ENCODE measurements around the gene ZP2.

ZP2 gene

GRCh38 chr16:21211486-21211885 lies at the start of gene ZP2:
TSS of gene ZP2 (minus strand) at chr16:21211574. CDS start at chr16:21211547, 27 bp downstream.
- CTCF ChIA-PET = interaction anchor here (1.0 kb wide), 1 partner anchor 128 kb away, joined by 4 read pairs; no protein-coding TSS in a partner anchor
- TF ChIP-seq OSR2 (tag by site-specific recombination; IDR thresholded peaks at IDR 0.05) (no peak), KLF16 (tag by site-specific recombination; IDR thresholded peaks at IDR 0.05) (no peak), ZNF561 (tag by site-specific recombination; IDR thresholded peaks at IDR 0.05; ENCODE audit: borderline replicate concordance) (no peak), ZNF416 (tag by site-specific recombination; IDR thresholded peaks at IDR 0.05) (no peak), ZSCAN5A (tag by site-specific recombination; IDR thresholded peaks at IDR 0.05) (no peak), ZNF114 (tag by site-specific recombination; IDR thresholded peaks at IDR 0.05) (no peak), ZNF501 (tag by site-specific recombination; IDR thresholded peaks at IDR 0.05) (no peak)
- H3K4me3 ChIP-seq (ENCODE audit: low read depth, low read length) = no peak within 1 kb of the TSS

GRCh38 chr16:21257284-21257683 lies 45.9 kb upstream of the ZP2 start:
- Histone ChIP-seq H3K9me3 (ENCODE audit: control insufficient read depth, insufficient read depth, low read depth, low read length) (no peaks in the 10 kb centered on the region), H3K27ac (ENCODE audit: extremely low read depth, low read depth, low read length) (no peak overlapping the region), H3K36me3 (ENCODE audit: control insufficient read depth in 2 of 2, insufficient read depth in 1 of 2, low read length in 2 of 2) (no peaks in the 10 kb centered on the region), H3K4me1 (ENCODE audit: control insufficient read depth, insufficient read depth, low read length) (no peaks in the 10 kb centered on the region), H3K4me3 (ENCODE audit: low read depth, low read length) (no peak overlapping the region)
- POLR2A ChIA-PET = no interaction called here
- TF ChIP-seq SCRT1 (tag by site-specific recombination; IDR thresholded peaks at IDR 0.05; ENCODE audit: borderline replicate concordance) (no peak), ZXDB (tag by site-specific recombination; IDR thresholded peaks at IDR 0.05) (no peak), AEBP2 (tag by site-specific recombination; IDR thresholded peaks at IDR 0.05; ENCODE audit: borderline replicate concordance) (no peak), ZNF174 (tag by site-specific recombination; IDR thresholded peaks at IDR 0.05) (no peak), ZNF121 (tag by site-specific recombination; IDR thresholded peaks at IDR 0.05) (0 out of 2 replicates have a peak, but pooled peaks have one; percentile 20)
- CTCF ChIA-PET = interaction anchor here (1.5 kb wide), 1 partner anchor 68 kb away, joined by 4 read pairs; no protein-coding TSS in a partner anchor

More at GRCh38 chr16:21211486-21211885, at the start of gene ZP2:
- Histone ChIP-seq H3K36me3 (ENCODE audit: control insufficient read depth in 2 of 2, insufficient read depth in 1 of 2, low read length in 2 of 2) (no peaks in the 10 kb centered on the region), H3K4me1 (ENCODE audit: control insufficient read depth, insufficient read depth, low read length) (no peaks in the 10 kb centered on the region), H3K27ac (ENCODE audit: extremely low read depth, low read depth, low read length) (no peak within 1 kb of the TSS), H3K9me3 (ENCODE audit: control insufficient read depth, insufficient read depth, low read depth, low read length) (no peaks in the 10 kb centered on the region)
- POLR2A ChIA-PET = no interaction called here

- no peak for TF ChIP-seq SCRT1 (tag by site-specific recombination; IDR thresholded peaks at IDR 0.05; ENCODE audit: borderline replicate concordance)
- no peak for TF ChIP-seq HOXC10 (CRISPR knock-in tag; IDR thresholded peaks at IDR 0.05)
- TF ChIP-seq ZNF280D (tag by site-specific recombination; IDR thresholded peaks at IDR 0.05) = no peak
- TF ChIP-seq SP7 (tag by site-specific recombination; IDR thresholded peaks at IDR 0.05) = no peak
- no peak for TF ChIP-seq ZXDB (tag by site-specific recombination; IDR thresholded peaks at IDR 0.05)
- no peak for TF ChIP-seq ZNF621 (tag by site-specific recombination; IDR thresholded peaks at IDR 0.05)
- no peak for TF ChIP-seq ZNF76 (tag by site-specific recombination; IDR thresholded peaks at IDR 0.05; ENCODE audit: borderline replicate concordance, low read depth)
- no peak for TF ChIP-seq ZNF239 (tag by site-specific recombination; IDR thresholded peaks at IDR 0.05)
- no peak for TF ChIP-seq ZNF785 (tag by site-specific recombination; IDR thresholded peaks at IDR 0.05)
- Histone ChIP-seq H3K36me3 (ENCODE audit: control insufficient read depth in 2 of 2, insufficient read depth in 1 of 2, low read length in 2 of 2) (no peaks in the 10 kb centered on the region), H3K27ac (ENCODE audit: extremely low read depth, low read depth, low read length) (no peak overlapping the region), H3K4me3 (ENCODE audit: low read depth, low read length) (no peak overlapping the region), H3K4me1 (ENCODE audit: control insufficient read depth, insufficient read depth, low read length) (no peaks in the 10 kb centered on the region), H3K9me3 (ENCODE audit: control insufficient read depth, insufficient read depth, low read depth, low read length) (no peaks in the 10 kb centered on the region)
- CTCF ChIA-PET = no interaction called here
- POLR2A ChIA-PET = no interaction called here
Observed at GRCh38 chr16:21256636-21257035, 45.3 kb upstream of the ZP2 start.

All from HEK293 (cell line).